A549 treated with RU486 at 1 μM for 4 hours (cell line): Measurements from ENCODE around the gene OR4F3. TPM values are rescaled to one million over a fixed set of nuclear protein-coding genes. Genes with fewer than 3 reads are reported as not detected.

Experiments used
- total RNA-seq: library from RNA; stranded (reverse); fragments of 200-300 nt; extraction: Qiagen RNA extraction; gene quantifications from 5 replicates; pipeline ENCODE4 v1.2.3, GENCODE V29; 2022; ENCODE audit warnings: low read depth

OR4F3 gene
- total RNA-seq: not detected in 5 replicates

GRCh38 chr5:181366968-181367367, at the start of gene OR4F3:
Gene OR4F3 (plus strand): TSS chr5:181367268.

Other genes starting within 250 kb of the OR4F3 start
- not detected in 5 replicates for gene OR2V1, start 236.1 kb upstream of the OR4F3 start, total RNA-seq
- not detected in 5 replicates for gene OR2V2, start 219.7 kb upstream of the OR4F3 start, total RNA-seq
- 29.4 to 45.2 TPM (median 39.9 TPM) in 5 replicates for gene TRIM7, start 162.1 kb upstream of the OR4F3 start, total RNA-seq
- 19.8 to 29.7 TPM (median 27.7 TPM) in 5 replicates for gene TRIM41, start 144.0 kb upstream of the OR4F3 start, total RNA-seq
- 3,233 to 3,638 TPM (median 3,282 TPM) in 5 replicates for gene RACK1, start 123.4 kb upstream of the OR4F3 start, total RNA-seq
- 4.9 to 7.4 TPM (median 6.4 TPM) in 5 replicates for gene TRIM52, start 106.1 kb upstream of the OR4F3 start, total RNA-seq